ENCODE measurements around the gene GAL.
"Not testable (repeated sequence)": the region's sequence is repeated elsewhere in the genome, so short reads cannot be mapped to it uniquely, and the experiment has no call there.

Gene GAL

GRCh38 chr11:68684385-68685356 is at the start of gene GAL:
TSS of gene GAL (plus strand) at chr11:68684544. CDS start at chr11:68684924, 380 bp downstream.
- H3K4me3 ChIP-seq (ENCODE audit: low read depth, low read length): peak within 1 kb of the TSS; percentile 60
- H3K36me3 ChIP-seq (ENCODE audit: control insufficient read depth, insufficient read depth, low read length): peaks cover 29% of the 10 kb centered on the region
- peaks cover 5% of the 10 kb centered on the region for H3K4me1 ChIP-seq (ENCODE audit: control insufficient read depth, insufficient read depth, low read length)
- no peaks in the 10 kb centered on the region for H3K9me3 ChIP-seq (ENCODE audit: control insufficient read depth, insufficient read depth, low read length)
- peak within 1 kb of the TSS; percentile 60 for H3K9ac ChIP-seq (ENCODE audit: low read depth, low read length)
- peaks cover 24% of the 10 kb centered on the region for H3K27me3 ChIP-seq (ENCODE audit: control insufficient read depth, insufficient read depth, low read length)

DNA sequence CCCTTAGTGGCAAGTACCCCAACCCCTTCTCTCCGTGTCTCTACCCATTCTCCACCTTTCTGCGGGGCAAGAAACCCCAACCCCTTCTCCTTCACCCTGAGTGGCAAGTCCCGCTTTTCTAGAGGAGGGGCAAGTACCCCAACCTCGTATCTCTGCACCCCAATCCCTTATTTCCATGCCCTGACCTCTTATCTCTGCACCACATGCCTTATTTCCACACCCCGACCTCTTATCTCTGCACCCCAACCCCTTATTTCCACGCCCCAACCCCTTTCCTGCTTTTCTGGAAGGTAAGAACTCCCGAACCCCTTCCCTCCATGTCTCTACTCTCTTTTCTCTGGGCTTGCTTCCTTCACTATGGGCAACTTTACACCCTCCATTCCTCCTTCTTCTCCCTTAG is 49.7 kb upstream of the GAL start:
- not testable (repeated sequence) for H3K9ac ChIP-seq (ENCODE audit: low read depth, low read length); H3K4me1 ChIP-seq (ENCODE audit: control insufficient read depth, insufficient read depth, low read length); H3K27me3 ChIP-seq (ENCODE audit: control insufficient read depth, insufficient read depth, low read length); H3K4me3 ChIP-seq (ENCODE audit: low read depth, low read length); H3K36me3 ChIP-seq (ENCODE audit: control insufficient read depth, insufficient read depth, low read length); H3K9me3 ChIP-seq (ENCODE audit: control insufficient read depth, insufficient read depth, low read length)

- H3K9me3 ChIP-seq (ENCODE audit: control insufficient read depth, insufficient read depth, low read length); H3K4me3 ChIP-seq (ENCODE audit: low read depth, low read length); H3K9ac ChIP-seq (ENCODE audit: low read depth, low read length); H3K4me1 ChIP-seq (ENCODE audit: control insufficient read depth, insufficient read depth, low read length); H3K36me3 ChIP-seq (ENCODE audit: control insufficient read depth, insufficient read depth, low read length); H3K27me3 ChIP-seq (ENCODE audit: control insufficient read depth, insufficient read depth, low read length): not testable (repeated sequence)
These were observed 49.2 kb upstream of the GAL start for GRCh38 chr11:68635172-68635571.

GRCh38 chr11:68635883-68636282 is 48.5 kb upstream of the GAL start:
- not testable (repeated sequence) for H3K27me3 ChIP-seq (ENCODE audit: control insufficient read depth, insufficient read depth, low read length); H3K36me3 ChIP-seq (ENCODE audit: control insufficient read depth, insufficient read depth, low read length); H3K4me3 ChIP-seq (ENCODE audit: low read depth, low read length); H3K4me1 ChIP-seq (ENCODE audit: control insufficient read depth, insufficient read depth, low read length); H3K9me3 ChIP-seq (ENCODE audit: control insufficient read depth, insufficient read depth, low read length); H3K9ac ChIP-seq (ENCODE audit: low read depth, low read length)

DNA sequence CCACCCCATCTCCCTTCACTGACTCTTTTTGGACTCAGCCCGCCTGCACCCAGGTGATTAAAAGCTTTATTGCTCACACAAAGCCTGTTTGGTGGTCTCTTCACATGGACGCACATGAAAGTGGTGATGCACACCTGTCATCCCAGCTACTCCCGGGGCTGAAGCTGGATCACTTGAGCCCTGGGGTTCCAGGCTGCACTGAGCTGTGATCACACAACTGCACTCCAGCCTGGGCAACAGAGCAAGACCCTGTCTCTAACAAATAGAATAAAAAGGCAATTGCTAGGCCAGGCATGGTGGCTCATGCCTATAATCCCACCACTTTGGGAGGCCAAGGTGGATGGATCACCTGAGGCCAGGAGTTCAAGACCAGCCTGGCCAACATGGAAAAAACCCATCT is 45.0 kb upstream of the GAL start:
- H3K9me3 ChIP-seq (ENCODE audit: control insufficient read depth, insufficient read depth, low read length); H3K4me1 ChIP-seq (ENCODE audit: control insufficient read depth, insufficient read depth, low read length); H3K4me3 ChIP-seq (ENCODE audit: low read depth, low read length); H3K9ac ChIP-seq (ENCODE audit: low read depth, low read length); H3K36me3 ChIP-seq (ENCODE audit: control insufficient read depth, insufficient read depth, low read length); H3K27me3 ChIP-seq (ENCODE audit: control insufficient read depth, insufficient read depth, low read length): not testable (repeated sequence)

DNA sequence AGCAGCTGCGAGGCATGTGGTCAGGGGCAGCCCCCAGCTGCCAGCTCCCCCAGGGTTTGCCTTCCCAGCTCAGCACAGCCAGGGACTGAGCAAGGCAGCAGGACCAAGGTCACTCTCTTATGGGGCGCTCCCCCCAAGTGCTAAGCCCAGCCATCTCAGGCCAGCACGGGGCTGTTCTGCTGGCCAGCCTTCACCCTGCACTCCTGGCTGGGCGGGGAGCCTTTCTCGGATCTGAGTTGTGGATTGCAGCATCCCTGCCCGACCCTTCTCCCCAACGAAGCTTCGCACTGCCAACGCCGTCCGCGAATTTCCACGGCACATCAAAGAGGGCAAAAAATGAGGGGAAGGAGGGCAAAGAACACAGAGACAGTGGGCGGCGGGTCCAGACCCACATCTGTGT is 42.5 kb upstream of the GAL start:
- H3K36me3 ChIP-seq (ENCODE audit: control insufficient read depth, insufficient read depth, low read length): no peaks in the 10 kb centered on the region
- no peak overlapping the region for H3K4me3 ChIP-seq (ENCODE audit: low read depth, low read length)
- H3K4me1 ChIP-seq (ENCODE audit: control insufficient read depth, insufficient read depth, low read length): no peaks in the 10 kb centered on the region
- H3K9me3 ChIP-seq (ENCODE audit: control insufficient read depth, insufficient read depth, low read length): no peaks in the 10 kb centered on the region
- H3K27me3 ChIP-seq (ENCODE audit: control insufficient read depth, insufficient read depth, low read length): no peaks in the 10 kb centered on the region
- H3K9ac ChIP-seq (ENCODE audit: low read depth, low read length): no peak overlapping the region

GRCh38 chr11:68643585-68643984 is 40.8 kb upstream of the GAL start:
- Histone ChIP-seq H3K9me3 (ENCODE audit: control insufficient read depth, insufficient read depth, low read length) (no peaks in the 10 kb centered on the region), H3K4me3 (ENCODE audit: low read depth, low read length) (no peak overlapping the region), H3K36me3 (ENCODE audit: control insufficient read depth, insufficient read depth, low read length) (no peaks in the 10 kb centered on the region), H3K9ac (ENCODE audit: low read depth, low read length) (no peak overlapping the region), H3K27me3 (ENCODE audit: control insufficient read depth, insufficient read depth, low read length) (no peaks in the 10 kb centered on the region), H3K4me1 (ENCODE audit: control insufficient read depth, insufficient read depth, low read length) (no peaks in the 10 kb centered on the region)

DNA sequence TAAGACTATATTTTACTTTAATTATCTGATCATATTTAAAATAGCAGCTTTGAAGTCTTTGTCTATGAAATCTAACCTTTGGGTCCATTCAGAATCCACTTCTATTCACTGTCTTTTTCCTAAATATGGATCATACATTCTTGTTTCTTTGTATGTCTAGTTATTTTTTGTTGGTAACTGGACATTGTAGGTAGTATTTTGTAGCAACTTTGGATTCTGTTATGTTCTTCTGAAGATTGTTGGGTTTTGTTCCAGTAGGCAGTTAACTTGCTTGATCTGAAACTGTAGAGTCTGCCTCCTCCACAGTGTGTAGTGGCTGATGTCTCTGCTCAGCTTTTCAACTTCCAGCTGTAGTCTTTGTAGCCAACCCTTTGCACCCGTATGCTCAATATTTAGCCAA is 37.5 kb upstream of the GAL start:
- H3K27me3 ChIP-seq (ENCODE audit: control insufficient read depth, insufficient read depth, low read length): no peaks in the 10 kb centered on the region
- no peak overlapping the region for H3K4me3 ChIP-seq (ENCODE audit: low read depth, low read length)
- H3K36me3 ChIP-seq (ENCODE audit: control insufficient read depth, insufficient read depth, low read length): no peaks in the 10 kb centered on the region
- H3K4me1 ChIP-seq (ENCODE audit: control insufficient read depth, insufficient read depth, low read length): no peaks in the 10 kb centered on the region
- no peak overlapping the region for H3K9ac ChIP-seq (ENCODE audit: low read depth, low read length)
- H3K9me3 ChIP-seq (ENCODE audit: control insufficient read depth, insufficient read depth, low read length): no peaks in the 10 kb centered on the region

DNA sequence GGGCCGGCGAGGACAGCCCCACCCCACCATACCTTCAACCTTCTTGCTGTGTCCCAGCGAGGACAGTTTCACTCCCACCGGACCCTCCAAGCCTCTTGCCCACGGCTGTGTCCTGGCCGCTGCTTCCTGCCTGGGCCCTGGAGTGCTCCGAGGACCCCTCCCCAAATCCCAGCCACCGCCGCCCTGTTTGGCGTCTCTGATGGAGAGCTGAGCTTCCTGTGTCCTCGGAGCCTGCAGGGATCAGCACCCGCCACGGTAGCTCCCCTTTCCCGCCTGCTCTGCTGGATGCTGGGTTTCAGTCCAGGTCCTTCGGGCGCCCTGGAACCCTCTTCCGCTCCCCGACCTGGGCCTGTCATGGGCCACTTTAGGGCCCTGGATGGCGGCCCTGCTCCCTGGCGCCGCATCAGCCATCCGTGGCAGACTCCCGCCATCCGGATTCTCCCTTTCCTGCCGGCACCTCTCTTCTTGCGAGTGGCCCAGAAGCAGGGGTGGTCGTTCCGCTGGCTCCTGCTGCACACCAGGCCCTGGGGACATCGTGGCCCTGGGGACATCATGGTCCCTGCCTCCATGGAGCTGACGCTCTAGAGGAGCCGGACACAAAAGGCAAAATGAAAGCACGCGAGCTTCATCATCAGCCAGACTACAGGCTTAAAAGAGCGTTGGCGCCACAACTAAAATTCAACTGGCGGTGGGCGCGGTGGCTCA is 34.3 kb upstream of the GAL start:
- no peaks in the 10 kb centered on the region for H3K4me1 ChIP-seq (ENCODE audit: control insufficient read depth, insufficient read depth, low read length)
- no peaks in the 10 kb centered on the region for H3K36me3 ChIP-seq (ENCODE audit: control insufficient read depth, insufficient read depth, low read length)
- H3K9me3 ChIP-seq (ENCODE audit: control insufficient read depth, insufficient read depth, low read length): no peaks in the 10 kb centered on the region
- no peak overlapping the region for H3K4me3 ChIP-seq (ENCODE audit: low read depth, low read length)
- H3K9ac ChIP-seq (ENCODE audit: low read depth, low read length): no peak overlapping the region
- no peaks in the 10 kb centered on the region for H3K27me3 ChIP-seq (ENCODE audit: control insufficient read depth, insufficient read depth, low read length)

DNA sequence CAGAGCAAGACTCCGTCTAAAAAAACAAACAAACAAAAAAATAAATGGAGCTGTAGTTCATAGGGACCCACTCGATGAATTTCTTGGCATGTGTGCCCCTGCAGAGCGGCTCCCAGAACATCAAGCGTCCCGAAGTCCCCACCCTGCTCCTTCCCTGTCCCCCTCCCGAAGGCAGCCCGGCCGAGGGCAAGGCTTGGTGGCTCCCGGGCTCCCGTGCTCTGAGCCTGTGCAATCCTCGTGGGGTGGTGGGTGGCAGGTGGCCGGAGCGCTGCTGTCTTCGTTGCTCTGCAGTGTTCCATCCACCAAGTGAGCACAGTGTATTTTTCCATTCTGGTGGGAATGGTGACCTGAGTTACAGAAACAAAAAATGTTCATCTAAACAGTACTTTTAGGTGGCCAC is 33.5 kb upstream of the GAL start:
- no peaks in the 10 kb centered on the region for H3K4me1 ChIP-seq (ENCODE audit: control insufficient read depth, insufficient read depth, low read length)
- H3K9me3 ChIP-seq (ENCODE audit: control insufficient read depth, insufficient read depth, low read length): no peaks in the 10 kb centered on the region
- no peaks in the 10 kb centered on the region for H3K27me3 ChIP-seq (ENCODE audit: control insufficient read depth, insufficient read depth, low read length)
- no peak overlapping the region for H3K9ac ChIP-seq (ENCODE audit: low read depth, low read length)
- H3K4me3 ChIP-seq (ENCODE audit: low read depth, low read length): no peak overlapping the region
- H3K36me3 ChIP-seq (ENCODE audit: control insufficient read depth, insufficient read depth, low read length): no peaks in the 10 kb centered on the region

DNA sequence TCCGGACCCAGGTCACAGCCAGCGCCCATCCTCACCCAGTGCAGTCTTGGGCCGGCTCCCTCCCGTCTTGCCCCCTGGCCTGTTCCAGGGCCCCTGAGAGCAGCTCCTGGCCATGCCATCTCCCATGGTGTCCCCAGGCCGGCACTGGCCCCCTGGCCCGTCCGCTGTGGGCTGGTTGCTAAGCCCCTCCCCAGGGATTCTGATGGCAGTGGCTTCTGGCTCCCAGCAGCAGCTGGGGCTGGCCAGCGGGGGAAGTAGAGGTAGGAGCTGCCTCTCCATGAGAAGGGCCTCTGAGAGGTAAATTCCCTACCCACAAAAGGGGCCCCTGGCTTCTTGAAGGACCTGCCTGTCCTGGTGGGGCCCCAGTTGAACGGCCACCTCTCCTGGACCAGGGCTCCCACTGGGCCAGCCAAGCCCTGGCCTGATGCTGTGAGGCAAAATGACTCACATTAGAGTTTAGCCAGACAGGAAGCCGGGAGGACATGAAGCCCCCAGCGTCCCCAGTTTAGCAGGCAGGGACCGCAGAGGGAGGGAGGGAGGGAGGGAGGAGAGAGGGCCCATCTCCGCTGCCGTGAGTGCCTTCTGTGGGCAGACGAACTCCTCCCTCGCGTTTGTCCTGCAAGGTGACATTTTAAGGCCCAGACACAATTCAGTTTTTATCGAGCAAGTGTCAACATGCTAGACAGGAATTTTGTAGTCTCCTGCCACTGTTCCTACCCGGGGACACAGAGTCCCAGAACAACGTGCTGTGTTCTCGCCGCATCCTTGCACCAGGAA is 32.9 kb upstream of the GAL start:
- Histone ChIP-seq H3K9me3 (ENCODE audit: control insufficient read depth, insufficient read depth, low read length) (no peaks in the 10 kb centered on the region), H3K4me1 (ENCODE audit: control insufficient read depth, insufficient read depth, low read length) (no peaks in the 10 kb centered on the region), H3K36me3 (ENCODE audit: control insufficient read depth, insufficient read depth, low read length) (no peaks in the 10 kb centered on the region), H3K4me3 (ENCODE audit: low read depth, low read length) (no peak overlapping the region), H3K9ac (ENCODE audit: low read depth, low read length) (no peak overlapping the region), H3K27me3 (ENCODE audit: control insufficient read depth, insufficient read depth, low read length) (no peaks in the 10 kb centered on the region)
